ENCODE results near the gene APOL2. TPM values are rescaled to one million over a fixed set of nuclear protein-coding genes. Genes with fewer than 3 reads are reported as not detected.

The APOL2 gene
- total RNA-seq, 1 donor from 2014 or later, result 53.5 TPM

DNA sequence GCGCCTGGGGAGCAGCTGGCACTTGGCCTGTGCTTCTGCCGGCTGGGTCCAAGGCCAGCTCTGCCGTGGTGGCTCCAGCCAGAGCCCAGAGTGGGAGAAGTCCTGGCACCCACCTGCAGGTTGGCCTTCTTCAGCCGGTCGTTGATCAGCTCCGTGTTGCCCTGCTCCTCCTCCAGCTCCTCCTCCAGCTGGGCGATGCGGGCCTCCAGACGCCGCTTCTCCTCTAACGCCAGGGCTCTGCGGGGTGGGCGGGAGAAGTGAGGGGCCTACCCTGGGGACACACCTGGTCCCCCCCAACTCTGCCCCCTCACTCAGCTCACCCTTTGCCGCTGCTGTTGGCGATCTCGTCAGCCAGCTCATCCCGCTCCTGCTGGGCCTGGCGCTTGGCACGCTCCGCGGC, 46.2 kb upstream of the APOL2 start:
- Mint-ChIP-seq H3K9me3 (ENCODE audit: unreplicated experiment) (no peaks in the 10 kb centered on the region), H3K36me3 (ENCODE audit: unreplicated experiment) (peaks cover 49% of the 10 kb centered on the region), H3K4me3 (ENCODE audit: unreplicated experiment) (no peak overlapping the region), H3K27ac (ENCODE audit: unreplicated experiment) (no peak overlapping the region), H3K4me1 (ENCODE audit: unreplicated experiment) (peaks cover 7% of the 10 kb centered on the region), H3K27me3 (ENCODE audit: unreplicated experiment) (no peaks in the 10 kb centered on the region)
- TF ChIP-seq, protein P1, sequence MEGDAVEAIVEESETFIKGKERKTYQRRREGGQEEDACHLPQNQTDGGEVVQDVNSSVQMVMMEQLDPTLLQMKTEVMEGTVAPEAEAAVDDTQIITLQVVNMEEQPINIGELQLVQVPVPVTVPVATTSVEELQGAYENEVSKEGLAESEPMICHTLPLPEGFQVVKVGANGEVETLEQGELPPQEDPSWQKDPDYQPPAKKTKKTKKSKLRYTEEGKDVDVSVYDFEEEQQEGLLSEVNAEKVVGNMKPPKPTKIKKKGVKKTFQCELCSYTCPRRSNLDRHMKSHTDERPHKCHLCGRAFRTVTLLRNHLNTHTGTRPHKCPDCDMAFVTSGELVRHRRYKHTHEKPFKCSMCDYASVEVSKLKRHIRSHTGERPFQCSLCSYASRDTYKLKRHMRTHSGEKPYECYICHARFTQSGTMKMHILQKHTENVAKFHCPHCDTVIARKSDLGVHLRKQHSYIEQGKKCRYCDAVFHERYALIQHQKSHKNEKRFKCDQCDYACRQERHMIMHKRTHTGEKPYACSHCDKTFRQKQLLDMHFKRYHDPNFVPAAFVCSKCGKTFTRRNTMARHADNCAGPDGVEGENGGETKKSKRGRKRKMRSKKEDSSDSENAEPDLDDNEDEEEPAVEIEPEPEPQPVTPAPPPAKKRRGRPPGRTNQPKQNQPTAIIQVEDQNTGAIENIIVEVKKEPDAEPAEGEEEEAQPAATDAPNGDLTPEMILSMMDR (IDR thresholded peaks at IDR 0.05), result no peak
- DNase-seq (ENCODE audit: extremely low spot score, unreplicated experiment), result no peak

DNA sequence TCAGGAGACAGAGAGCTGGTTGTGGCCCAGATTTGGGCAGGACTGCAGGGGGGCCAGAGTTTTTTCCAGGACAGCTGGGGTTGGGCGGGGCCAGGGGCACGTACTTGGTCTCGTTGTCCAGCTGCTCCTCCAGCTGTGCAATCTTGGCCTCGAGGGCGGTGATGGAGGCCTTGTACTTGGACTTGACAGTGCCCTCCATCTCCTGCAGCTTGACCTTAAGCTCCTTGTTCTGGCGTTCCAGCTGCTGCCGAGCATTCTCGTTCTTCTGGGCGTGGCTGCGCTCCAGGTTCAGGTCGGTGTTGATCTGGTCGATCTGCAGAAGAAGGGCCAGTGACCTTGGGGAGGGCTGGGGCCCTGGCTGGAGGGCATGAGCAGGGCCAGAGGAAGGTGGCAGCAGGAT, 45.7 kb upstream of the APOL2 start:
- TF ChIP-seq, protein P1 (IDR thresholded peaks at IDR 0.05), result no peak
- DNase-seq (ENCODE audit: extremely low spot score, unreplicated experiment), result no peak
- H3K27ac Mint-ChIP-seq (ENCODE audit: unreplicated experiment), result no peak overlapping the region
- no peak overlapping the region for H3K4me3 Mint-ChIP-seq (ENCODE audit: unreplicated experiment)
- peaks cover 7% of the 10 kb centered on the region for H3K4me1 Mint-ChIP-seq (ENCODE audit: unreplicated experiment)
- no peaks in the 10 kb centered on the region for H3K9me3 Mint-ChIP-seq (ENCODE audit: unreplicated experiment)
- no peaks in the 10 kb centered on the region for H3K27me3 Mint-ChIP-seq (ENCODE audit: unreplicated experiment)
- H3K36me3 Mint-ChIP-seq (ENCODE audit: unreplicated experiment), result peaks cover 51% of the 10 kb centered on the region

DNA sequence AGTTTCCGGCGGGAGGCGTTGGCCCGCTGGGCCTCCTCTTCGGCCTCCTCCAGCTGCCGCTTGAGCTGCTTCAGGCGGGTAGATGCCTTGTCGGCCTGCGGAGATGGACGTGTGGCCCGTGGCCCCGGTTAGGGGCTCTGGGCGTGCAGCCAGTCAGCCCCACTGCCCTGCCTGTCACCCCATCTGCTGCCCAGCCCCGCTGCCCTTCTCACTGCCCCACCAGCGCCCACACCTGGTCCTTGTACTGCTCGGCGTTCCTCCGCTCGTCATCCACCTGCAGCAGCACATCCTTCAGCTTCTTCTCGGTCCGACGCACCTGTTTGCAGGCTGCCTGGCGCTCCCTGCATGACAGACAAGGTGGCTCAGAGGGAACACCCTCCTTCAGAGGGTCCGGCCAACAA, 44.8 kb upstream of the APOL2 start:
- Mint-ChIP-seq H3K27ac (ENCODE audit: unreplicated experiment) (no peak overlapping the region), H3K36me3 (ENCODE audit: unreplicated experiment) (peaks cover 51% of the 10 kb centered on the region), H3K27me3 (ENCODE audit: unreplicated experiment) (no peaks in the 10 kb centered on the region), H3K9me3 (ENCODE audit: unreplicated experiment) (no peaks in the 10 kb centered on the region), H3K4me1 (ENCODE audit: unreplicated experiment) (peaks cover 7% of the 10 kb centered on the region), H3K4me3 (ENCODE audit: unreplicated experiment) (no peak overlapping the region)
- TF ChIP-seq, protein P1 (IDR thresholded peaks at IDR 0.05), result no peak
- DNase-seq (ENCODE audit: extremely low spot score, unreplicated experiment), result no peak

DNA sequence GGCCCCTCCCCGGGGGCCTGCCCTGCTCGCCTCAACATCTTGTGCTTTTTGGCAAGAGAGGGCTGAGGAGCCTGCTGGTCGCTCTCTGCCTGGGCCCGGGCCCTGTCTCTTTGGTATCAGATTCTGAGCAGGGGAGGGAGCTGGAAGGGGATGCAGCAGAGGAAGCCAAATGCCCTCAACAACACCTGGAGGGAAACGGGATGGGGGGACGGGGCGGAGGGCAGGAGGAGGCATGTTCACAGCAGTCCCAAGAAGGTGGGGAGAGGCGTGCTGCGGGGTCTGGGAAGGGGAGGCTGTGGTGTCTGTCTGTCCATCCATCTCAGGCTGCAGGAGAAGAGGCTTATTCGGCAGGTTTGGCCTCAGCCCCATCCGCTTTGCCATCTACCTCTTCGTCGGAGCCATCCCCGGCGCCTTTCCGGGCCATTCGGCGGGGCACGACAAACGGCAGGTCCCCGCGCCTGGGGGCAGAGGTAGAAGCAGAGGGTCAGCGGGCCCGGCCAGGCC, 43.1 kb upstream of the APOL2 start:
- H3K36me3 Mint-ChIP-seq (ENCODE audit: unreplicated experiment), result peaks cover 44% of the 10 kb centered on the region
- H3K9me3 Mint-ChIP-seq (ENCODE audit: unreplicated experiment), result no peaks in the 10 kb centered on the region
- no peak overlapping the region for H3K4me3 Mint-ChIP-seq (ENCODE audit: unreplicated experiment)
- DNase-seq (ENCODE audit: extremely low spot score, unreplicated experiment), result no peak
- H3K27ac Mint-ChIP-seq (ENCODE audit: unreplicated experiment), result no peak overlapping the region
- TF ChIP-seq, protein P1 (IDR thresholded peaks at IDR 0.05), result no peak
- no peaks in the 10 kb centered on the region for H3K27me3 Mint-ChIP-seq (ENCODE audit: unreplicated experiment)
- H3K4me1 Mint-ChIP-seq (ENCODE audit: unreplicated experiment), result peaks cover 7% of the 10 kb centered on the region

DNA sequence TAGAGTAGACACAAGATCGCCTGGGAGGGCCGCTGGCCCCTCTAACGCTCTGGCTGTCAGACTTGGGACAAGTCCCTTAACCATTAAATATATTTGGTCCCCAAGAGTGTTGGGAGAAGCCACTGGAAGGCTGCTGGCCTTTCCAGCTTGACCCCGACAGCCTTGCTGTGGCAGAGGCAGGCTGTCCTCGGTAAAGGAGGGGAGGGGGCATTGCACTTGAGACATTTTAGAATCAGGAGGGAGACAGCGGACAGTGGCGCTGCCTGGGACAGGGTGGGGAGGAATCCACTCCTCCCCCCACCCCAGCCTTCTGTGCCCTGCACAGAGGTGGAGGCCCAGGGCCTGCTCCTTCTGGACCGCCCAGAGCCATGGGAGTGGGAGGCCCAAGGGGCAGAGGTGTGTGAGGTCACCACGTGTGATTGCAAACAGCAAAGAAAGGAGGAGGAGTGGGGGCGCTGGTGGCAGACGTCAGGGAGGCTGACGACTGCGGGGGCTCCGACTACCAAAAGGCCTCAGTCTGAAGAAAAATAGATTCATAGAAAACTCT, 42.5 kb upstream of the APOL2 start:
- no peaks in the 10 kb centered on the region for H3K9me3 Mint-ChIP-seq (ENCODE audit: unreplicated experiment)
- TF ChIP-seq, protein P1 (IDR thresholded peaks at IDR 0.05), result no peak
- no peak for DNase-seq (ENCODE audit: extremely low spot score, unreplicated experiment)
- peaks cover 40% of the 10 kb centered on the region for H3K36me3 Mint-ChIP-seq (ENCODE audit: unreplicated experiment)
- no peaks in the 10 kb centered on the region for H3K27me3 Mint-ChIP-seq (ENCODE audit: unreplicated experiment)
- H3K4me3 Mint-ChIP-seq (ENCODE audit: unreplicated experiment), result no peak overlapping the region
- H3K27ac Mint-ChIP-seq (ENCODE audit: unreplicated experiment), result no peak overlapping the region
- peaks cover 5% of the 10 kb centered on the region for H3K4me1 Mint-ChIP-seq (ENCODE audit: unreplicated experiment)

Data from osteocyte (in vitro differentiated cells).